Activated CD8-positive, alpha-beta memory T cell treated with anti-CD3 and anti-CD28 coated beads for 1 hour (primary cell): ENCODE data around the gene SLC36A4.
"Not testable (repeated sequence)": the region's sequence is repeated elsewhere in the genome, so short reads cannot be mapped to it uniquely, and the experiment has no call there.

Experiments
- DNase-seq, 2 donors: peaks; one replicate each; pipeline ENCODE4 v3.0.0-alpha.2; 2020; ENCODE audit warnings: low read depth in 1 of 2; ENCODE audit errors: extremely low read depth in 1 of 2

Gene SLC36A4

DNA sequence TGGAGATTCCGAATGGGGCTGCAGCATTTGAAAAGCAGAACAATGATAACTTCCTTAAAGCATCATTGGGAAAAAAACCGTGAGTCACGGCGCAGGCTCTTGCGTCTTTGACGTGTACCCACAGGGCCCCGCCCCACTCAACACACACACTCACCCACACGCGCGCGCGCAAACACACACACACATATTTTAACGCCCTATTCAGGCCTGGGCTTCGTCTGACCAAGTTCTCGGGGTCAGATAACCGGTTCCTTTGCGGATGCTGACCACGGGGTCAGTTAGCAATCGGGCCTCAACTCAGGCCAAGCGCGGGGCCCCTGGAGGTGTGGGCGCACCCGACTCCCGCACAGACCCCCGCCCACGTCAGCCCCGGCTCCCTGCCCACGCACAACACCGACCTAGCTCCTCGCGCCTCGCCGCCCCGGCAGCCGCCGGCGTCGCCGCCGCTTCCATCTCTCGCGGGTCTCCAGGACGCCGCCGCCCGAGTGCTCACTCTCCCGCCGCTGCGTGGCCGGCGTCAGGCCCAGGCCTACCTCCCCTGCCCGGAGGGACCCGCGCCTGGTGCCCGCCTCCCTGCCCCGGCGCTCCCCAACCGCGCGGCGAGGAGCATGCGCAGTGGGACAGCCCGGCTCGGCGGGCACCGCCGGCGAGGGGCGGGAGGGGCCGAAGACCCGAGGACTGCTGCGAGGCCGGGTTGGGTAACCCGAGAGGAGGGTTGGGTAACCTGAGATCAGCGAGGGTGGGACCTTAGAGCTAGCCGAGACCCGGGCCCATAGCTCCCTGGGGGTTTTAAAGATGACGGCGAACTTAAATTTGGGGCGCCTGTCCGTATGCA is at the start of gene SLC36A4:
Gene SLC36A4 (minus strand): TSS at position 612 of the 835 bp plus-strand sequence. CDS start 159 bp downstream, at position 453.
- peak; percentile 45 to 71 for DNase-seq

DNA sequence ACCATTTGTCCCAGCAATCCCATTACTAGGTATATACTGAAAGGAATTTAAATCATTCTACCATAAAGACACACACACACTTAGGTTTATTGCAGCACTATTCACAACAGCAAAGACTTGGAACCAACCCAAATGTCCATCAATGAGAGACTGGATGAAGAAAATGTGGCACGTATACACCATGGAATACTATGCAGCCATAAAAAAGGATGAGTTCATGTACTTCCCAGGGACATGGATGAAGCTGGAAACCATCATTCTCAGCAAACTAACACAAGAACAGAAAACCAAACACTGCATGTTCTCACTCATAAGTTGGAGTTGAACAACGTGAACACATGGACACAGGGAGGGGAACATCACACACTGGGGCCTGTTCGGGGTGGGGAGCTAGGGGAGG is 49.0 kb upstream of the SLC36A4 start:
- not testable (repeated sequence) for DNase-seq

DNA sequence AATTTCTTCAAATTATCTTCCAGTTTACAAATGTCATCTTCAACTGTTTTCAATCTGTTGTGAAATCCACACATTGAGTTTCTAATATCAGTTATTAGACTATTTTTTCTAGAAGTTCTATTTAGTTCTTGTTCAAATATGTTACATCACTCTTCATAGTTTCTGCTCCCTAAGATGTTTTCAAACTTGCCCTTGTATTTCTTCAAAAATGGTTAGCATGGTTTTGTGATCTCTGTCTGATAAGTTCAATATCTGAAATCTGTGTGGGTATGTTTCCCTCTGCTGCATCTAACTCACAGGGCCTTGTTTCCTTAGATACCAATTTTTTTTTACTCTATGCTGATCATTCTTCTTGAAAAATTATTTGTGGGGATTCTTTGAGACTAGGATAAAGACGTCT is 46.2 kb upstream of the SLC36A4 start:
- DNase-seq = no peak

DNA sequence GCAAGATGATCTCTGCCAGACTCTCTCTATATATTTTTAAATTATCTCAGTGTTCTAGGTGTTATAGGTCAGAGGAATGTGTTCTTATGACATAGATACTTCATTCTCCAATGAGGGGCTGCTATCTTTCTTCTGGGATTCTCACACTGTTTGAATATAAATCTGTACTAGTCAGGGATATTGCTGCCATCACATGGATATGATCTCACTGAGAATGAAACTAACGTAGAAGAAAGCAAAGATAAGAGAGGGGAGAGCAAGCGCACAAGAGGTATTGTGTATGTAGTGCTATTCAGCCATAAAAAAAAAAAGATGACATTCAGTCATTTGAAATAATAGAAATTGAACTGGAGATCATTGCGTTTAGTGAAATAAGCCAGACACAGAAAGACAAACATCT is 42.2 kb upstream of the SLC36A4 start:
- DNase-seq = no peak

DNA sequence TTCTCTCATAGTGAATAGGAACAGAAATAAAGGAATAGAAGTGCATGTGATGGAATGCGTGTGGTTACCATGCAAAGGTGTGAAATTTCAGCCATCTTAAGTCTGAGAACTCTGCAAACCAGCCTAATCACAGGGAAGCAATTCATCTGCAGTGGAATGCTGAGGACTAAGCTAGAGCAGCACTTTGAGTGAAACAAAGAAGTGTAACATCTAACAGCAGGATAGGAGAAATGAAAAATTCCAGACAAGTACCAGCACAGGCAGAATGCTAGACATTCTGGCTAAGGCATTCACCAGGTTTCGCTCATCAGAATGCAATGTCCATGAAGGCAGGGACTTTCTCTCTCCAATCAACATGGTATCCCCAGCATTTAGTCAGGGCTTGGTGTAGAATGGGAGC is 41.2 kb upstream of the SLC36A4 start:
- DNase-seq = no peak

DNA sequence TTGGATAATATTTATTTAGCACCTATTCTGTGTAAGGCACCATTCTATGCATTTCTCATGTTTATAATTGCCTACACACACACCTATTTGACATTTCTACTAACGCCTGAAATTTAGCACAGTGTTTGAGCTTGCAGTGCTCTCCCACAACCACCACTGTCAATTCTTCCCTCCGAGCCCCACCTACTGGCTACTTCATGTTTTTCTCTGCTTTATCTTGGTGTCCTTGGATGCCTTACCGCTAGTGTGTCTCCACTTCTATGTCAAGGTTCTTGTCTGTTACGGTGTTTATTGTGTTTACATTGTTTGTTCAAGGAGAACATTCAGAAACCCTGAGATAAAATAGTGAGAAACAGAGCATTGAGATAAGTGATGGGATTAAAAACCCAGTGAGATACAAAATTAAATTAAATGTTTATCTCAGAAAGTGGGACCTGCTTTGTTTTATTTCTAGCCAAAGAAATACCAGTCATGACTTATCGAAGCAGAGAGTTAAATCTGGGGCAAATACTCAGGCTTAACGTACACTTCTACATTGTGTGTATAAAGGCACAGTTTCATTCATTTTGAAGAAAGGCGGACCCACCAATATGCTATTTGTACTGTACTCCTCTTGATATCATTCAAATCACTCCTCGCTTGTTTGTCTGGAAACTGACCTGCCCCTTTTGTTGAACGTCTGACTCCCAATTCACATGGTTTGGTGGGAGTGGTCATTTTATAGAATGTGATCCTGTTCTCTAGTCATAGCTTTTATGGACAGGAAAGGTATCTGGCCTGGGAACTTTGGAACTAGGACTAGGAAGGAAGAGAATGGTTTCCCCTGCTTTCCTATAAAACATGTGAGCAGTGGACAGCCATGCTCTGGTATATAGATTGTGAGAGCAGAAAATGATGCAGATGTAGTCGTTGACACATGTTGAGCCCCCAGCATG is 39.2 kb upstream of the SLC36A4 start:
- DNase-seq = no peak

DNA sequence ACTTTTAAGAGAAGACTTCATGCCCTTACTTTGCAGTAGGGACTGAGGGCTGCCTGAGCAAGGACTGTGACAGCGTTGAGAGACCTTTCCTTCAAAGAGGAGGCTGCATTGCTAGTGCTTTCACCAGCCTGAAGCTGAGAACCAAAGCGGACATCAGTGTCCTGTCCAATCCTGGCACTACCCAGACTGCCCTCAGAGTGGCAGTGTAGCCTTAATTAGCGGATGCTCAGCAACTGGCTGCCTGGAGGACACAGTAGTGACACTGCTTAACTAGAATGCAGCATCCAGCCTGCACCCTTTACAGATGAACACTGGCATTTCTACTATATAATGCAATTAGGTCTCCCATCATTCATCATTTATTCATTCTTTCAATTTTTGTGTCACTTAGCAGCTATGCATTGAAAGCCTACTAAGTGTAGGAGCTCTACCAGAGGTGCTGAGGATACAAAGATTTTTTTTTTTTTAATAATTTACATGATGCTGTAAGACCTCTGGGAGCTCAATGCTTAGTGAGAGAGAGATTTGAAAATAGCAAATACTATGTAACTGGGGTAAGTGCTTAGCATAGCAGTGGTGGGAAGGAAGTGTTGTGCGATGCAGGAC is 36.9 kb upstream of the SLC36A4 start:
- peak in 1 of 2 donors; percentile 39 for DNase-seq

DNA sequence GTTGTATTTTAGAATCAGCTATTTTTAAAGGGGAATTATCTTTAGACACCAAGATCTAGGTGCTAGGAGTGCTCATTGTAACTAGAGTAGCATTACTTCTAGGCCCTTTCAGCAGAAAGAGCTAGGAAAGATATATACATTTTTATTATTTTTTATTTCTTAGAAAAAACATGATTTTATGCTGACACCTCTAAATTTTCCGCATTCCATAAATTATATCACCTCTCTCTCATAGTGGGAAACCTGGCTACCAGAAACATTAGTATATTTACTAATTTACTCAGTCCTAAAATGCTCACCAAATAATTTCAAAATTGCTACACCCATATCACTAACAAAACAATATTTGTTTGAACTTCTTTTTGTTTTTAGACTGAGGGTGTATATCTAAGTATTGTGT is 32.1 kb upstream of the SLC36A4 start:
- DNase-seq = no peak

DNA sequence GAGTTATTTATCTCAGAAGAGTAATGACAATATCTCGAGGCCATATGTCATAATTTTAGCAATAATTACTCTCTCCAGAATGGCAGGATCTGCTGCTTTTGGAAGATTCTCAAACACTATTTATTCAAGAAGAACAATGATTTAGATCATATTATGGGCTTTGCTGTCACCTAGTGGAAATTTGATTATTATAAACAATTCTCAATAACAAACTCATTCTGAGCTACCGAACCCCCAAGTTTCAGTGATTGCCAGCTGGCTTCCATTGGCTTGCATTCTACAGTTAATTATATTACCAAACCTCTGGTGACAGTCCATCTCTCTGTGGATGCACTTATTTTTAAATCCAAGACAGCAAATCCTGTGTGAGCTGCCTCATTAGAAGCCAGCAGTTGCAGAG is 27.9 kb upstream of the SLC36A4 start:
- DNase-seq = no peak

DNA sequence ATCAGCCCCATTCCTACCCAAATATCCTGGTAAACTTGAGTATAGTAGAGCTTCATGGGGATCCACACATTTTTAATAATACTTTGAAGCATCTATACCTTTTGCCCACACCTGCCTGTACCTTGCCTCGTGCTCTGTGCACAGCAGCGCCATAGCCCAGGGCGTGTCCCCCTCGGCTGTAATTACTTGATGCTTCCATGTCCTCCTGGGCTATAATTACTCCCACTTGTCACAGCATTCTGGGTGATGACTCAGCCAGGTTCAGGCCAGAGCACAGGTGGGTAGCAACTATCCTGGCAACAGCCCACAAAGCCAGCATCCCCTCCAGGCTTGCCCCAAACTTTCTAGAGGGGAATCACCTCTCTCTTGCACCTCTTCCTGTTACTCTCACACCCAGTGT is 23.7 kb upstream of the SLC36A4 start:
- no peak for DNase-seq

DNA sequence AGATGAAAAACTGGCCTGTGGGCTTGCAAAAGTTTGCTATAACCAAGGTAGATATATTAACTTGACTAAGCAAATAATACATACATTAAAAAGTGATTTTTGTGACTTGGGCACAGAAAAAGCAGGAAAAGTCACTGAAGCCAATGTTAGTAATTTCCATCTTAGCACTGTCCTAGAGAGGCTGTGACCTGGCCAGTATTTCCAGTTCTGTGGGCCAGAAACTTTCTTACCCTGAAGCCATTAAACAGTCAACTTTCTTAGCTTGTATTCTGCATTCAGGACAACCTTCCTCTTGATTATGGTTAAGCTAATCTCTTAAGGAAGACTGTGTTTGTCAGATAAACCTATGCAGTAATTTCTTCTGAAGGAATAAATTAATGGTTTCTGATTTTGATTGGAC is 22.3 kb upstream of the SLC36A4 start:
- no peak for DNase-seq

DNA sequence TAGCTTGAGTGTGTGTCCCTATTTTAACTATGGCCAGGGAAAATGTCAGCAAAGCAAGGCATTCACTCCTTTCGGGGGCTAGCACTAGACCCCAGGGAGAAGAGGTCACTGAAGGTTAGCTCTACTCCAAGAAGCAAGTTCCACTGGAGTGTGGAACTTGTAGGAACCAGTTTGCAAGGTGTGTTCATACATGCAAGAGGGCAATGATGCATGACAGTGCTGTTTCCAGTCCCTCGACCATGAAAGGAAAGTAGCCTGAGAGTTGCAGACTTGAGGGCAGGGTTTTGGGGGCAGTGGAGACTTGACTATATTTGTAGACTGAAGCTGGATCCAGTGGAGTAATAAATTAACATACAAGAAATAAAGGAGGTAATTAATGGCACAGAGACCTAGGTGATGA is 21.6 kb upstream of the SLC36A4 start:
- DNase-seq = no peak

DNA sequence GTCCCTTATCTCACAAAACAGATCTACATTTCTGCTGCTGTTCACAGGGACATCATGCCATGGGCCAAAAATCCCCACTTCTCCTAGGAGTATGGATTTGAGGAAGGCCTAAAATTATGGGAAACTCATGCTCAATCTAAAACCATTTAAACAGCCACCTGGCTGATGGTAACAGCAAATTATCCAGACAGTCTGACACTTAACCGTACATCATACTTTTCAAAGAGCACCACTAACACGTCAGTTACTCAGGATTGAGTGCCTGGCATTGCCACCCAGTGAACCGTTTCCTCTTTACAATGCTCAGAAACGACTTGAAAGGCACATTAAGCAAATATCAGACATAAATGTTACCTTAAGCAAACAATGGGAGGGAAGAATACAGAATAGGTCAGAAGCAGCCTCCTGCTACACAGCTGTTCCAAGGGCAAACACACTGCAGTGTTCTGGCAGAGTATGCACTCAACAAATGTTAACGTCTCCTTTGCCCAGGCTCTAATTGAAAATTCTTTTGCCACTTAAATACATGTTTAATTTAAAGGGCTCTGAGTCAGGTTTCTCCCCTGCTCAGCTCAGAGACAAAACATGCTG is 18.8 kb upstream of the SLC36A4 start:
- DNase-seq = no peak

DNA sequence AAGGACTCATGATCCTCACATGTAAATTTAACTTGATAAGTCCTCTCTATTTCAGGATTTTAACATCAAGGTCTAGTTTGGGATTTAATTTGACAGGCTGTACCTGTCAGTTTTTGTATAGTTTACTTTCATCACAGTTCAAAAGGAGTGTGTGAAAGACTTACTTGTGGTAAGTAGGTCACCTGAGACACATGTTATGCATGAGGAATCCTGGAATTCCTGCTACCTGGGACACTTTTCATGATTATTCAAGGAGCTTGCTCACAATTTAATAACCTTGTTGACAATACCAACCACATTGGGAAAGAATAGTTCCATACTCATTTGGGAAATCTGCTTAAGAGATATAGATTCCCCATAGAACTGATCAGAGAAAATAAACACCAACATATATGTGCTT is 15.8 kb upstream of the SLC36A4 start:
- DNase-seq = no peak

DNA sequence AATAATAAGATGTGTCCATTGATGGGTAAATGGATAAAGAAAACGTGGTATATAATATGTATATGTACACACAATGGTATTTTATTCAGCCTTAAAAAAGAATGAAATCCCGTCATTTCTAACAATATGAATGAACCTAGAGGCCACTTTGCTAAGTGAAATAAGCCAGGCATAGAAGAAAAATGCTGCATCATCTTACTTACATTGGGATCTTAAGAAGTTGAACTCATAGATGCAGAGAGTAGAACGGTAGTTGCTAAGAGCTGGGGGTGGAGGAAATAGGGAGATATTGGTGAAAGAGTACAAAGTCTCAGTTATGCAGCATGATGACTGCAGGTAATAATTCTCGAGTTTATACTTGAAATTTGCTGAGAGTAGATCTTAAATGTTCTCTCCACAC is 14.3 kb upstream of the SLC36A4 start:
- no peak for DNase-seq

DNA sequence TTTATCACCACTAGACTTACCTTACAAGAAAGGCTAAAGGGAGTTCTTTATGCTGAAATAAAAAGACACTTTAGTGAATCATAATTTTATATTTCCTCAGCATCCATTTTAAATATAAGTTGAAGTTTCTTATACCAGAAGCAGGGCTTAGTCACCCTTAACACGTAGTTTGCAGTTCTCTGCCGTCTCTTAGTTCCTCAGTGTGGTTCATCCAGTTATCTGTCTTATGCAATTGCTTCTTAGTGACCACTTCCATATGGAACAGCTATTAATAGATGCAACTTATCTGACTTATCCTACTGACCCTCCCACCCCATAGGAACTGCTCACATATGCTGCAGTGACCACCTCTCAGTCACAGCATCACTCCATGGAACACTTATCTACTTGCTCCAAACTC is 11.7 kb upstream of the SLC36A4 start:
- DNase-seq = no peak

DNA sequence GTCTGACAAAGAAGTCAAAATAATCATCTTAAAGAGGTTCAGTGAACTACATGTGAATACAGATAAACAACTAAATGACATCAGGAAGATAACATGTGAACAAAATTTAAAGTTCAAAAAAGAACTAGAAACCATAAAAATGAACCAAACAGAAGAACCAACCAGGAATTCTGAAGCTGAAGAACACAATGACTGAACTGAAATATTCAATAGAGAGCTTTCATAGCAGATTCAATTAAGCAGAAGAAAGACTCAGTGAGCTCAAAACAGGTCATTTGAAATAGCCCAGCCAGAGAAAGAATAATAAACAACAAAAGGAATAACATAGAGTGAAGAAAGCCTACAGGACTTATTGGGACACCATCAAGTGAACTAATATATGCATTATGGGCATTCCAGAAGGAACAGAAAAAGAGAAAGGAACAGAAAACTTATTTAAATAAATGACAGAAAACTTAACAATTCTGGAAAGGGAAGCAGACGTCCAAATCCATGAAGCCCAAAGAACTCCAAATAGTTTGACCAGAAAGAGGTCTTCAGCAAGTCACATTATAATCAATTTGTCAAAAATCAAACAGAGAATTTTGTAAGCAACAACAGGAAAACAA is 11.0 kb upstream of the SLC36A4 start:
- DNase-seq = no peak

DNA sequence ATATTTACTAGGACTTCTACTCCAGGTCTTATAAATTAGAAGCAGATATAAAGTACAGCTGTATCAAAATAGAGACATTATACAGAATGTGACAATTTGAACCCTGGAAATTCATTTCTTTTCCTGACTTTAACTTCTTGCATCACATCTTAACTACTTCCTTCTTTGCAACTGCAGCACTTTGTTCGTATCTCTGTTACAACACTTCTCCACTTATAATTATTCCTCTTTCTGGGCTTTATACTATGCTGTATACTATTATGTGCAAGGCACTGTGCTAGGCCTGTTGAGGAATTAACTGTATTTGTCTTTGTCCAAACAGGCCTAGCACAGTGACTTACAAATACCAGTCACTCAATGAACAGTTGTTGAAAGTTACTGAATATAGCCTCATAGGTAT is 1.8 kb upstream of the SLC36A4 start:
- no peak for DNase-seq

DNA sequence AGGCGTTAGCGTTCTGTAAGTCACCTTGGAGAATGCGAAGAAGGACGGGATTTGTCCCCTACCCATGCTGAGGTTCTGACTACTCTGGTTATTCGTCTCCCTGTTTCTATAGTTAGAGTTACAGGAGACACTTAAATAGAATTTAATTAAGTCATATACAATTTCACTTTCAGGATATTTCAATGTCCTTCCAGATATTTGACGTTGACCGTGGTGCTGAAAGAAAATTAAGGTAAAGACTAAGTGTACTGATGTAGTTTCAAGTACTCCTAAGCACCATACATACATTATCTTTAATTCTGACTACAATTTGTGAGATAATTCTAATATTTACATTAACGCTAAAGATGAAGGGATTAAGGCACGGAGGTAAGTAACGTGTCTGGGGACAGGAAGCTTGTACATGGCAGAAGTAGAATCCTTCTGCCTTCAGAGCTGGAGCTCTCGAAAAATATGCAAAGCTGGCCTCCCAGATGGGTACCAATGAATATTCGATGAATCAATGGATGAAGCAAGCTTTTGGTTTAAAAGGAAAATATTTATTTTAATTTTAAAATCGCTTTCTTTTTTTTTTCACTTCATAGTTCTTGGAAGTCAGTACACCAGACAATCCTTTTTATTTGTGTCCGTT is 539 bp upstream of the SLC36A4 start:
- no peak for DNase-seq

DNA sequence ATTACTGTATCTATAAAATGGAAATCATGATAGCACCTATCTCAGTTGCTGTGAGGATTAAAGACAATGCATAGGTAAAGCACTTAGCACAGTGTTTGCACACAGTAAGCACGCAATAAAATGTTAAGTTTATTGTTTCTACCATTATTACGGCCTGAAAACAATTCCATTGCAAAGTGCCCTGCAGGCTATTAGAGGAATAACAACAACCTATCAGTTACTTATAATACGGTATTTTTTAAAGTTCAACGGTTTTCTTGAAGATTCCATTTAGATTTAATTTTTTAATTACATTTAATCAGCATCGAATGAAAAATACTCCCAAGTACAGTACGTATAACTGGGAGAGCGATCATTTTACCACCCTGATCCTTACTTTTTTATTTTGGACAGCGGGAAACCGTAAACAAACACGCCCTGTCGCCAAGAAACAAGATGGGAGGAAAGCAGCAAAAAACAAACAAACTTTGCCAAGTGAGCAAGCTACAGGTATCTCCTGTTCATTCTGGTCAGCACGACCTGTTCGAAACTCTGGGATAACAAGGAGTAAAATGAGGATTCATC is 893 bp downstream of the SLC36A4 start:
- DNase-seq = no peak
